Measurements from ENCODE around the gene SENP8. TPM values are rescaled to one million over a fixed set of nuclear protein-coding genes. Genes with fewer than 3 reads are reported as not detected.

The SENP8 gene
- total RNA-seq, 3 donors from 2014 or later (not counting 1 experiment from before 2014, with no cell fraction given) = 0.27 to 0.45 (median 0.28) TPM

DNA sequence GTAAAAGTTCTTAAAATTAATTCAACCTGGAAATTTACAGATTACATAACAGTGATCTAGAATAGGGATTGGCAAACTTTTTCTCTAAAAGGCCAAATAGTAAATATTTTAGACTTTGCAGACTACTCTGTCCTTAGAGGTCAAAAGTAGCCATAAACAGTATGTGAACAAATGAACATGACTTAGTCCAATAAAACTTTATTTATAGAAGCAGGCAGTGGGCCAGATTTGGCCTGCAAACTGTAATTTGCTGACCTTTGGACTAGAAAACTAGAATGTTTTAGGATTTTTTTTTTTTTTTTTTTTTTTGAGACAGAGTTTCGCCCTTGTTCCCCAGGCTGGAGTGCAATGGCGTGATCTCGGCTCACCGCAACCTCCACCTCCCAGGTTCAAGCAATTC, 12.1 kb downstream of the SENP8 start:
- peaks cover 4 to 7% of the 10 kb centered on the region in 2 donors for H3K27me3 Mint-ChIP-seq (ENCODE audit: low read depth in 2 of 2)

DNA sequence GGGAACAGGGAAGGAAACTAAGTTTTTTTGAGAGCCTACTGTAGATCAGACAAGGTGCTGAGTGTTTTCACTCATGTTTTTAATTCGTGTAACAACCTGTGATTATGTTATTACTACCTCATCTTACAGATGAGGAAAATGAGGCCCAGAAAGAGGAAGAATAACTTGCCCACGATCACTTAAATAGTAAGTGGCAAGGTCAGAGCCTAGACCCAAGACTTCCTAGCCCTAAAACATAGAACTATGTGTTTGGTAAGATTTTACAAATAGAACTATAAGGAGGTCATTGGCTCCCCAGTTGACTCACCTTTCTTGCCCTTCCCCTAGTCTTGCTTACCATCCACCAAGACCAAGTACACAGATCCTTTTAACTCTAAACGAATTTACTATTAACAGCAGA, 13.7 kb downstream of the SENP8 start:
- Mint-ChIP-seq H3K27me3 (ENCODE audit: low read depth in 2 of 2) (peaks cover 4 to 7% of the 10 kb centered on the region in 2 donors), H3K4me3 (no peak overlapping the region), H3K27ac (no peak overlapping the region), H3K36me3 (no peaks in the 10 kb centered on the region), H3K4me1 (no peaks in the 10 kb centered on the region), H3K9me3 (no peaks in the 10 kb centered on the region)
- Histone ChIP-seq H3K4me1 (ENCODE audit: control insufficient read depth, insufficient read depth, low read length) (no peaks in the 10 kb centered on the region), H3K9me3 (ENCODE audit: control insufficient read depth, insufficient read depth, low read length) (no peaks in the 10 kb centered on the region), H3K27ac (ENCODE audit: low read length) (no peak overlapping the region), H3K4me3 (ENCODE audit: low read length) (no peak overlapping the region), H3K27me3 (ENCODE audit: control insufficient read depth, insufficient read depth, low read length) (no peaks in the 10 kb centered on the region), H3K36me3 (ENCODE audit: control insufficient read depth, insufficient read depth, low read length) (no peaks in the 10 kb centered on the region)
- DNase-seq = no peak
- TF ChIP-seq, protein P1, sequence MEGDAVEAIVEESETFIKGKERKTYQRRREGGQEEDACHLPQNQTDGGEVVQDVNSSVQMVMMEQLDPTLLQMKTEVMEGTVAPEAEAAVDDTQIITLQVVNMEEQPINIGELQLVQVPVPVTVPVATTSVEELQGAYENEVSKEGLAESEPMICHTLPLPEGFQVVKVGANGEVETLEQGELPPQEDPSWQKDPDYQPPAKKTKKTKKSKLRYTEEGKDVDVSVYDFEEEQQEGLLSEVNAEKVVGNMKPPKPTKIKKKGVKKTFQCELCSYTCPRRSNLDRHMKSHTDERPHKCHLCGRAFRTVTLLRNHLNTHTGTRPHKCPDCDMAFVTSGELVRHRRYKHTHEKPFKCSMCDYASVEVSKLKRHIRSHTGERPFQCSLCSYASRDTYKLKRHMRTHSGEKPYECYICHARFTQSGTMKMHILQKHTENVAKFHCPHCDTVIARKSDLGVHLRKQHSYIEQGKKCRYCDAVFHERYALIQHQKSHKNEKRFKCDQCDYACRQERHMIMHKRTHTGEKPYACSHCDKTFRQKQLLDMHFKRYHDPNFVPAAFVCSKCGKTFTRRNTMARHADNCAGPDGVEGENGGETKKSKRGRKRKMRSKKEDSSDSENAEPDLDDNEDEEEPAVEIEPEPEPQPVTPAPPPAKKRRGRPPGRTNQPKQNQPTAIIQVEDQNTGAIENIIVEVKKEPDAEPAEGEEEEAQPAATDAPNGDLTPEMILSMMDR (IDR thresholded peaks at IDR 0.05) = no peak
- intact Hi-C loops (cut with micrococcal nuclease) = no loop called here
- no peak for ATAC-seq
- WGBS (ENCODE audit: insufficient coverage) = 75% methylated on average over 1 of the region's 3 CpGs

More for the DNA sequence above, 12.1 kb downstream of the SENP8 start:
- Histone ChIP-seq H3K9me3 (ENCODE audit: control insufficient read depth, insufficient read depth, low read length) (no peaks in the 10 kb centered on the region), H3K4me3 (ENCODE audit: low read length) (no peak overlapping the region), H3K4me1 (ENCODE audit: control insufficient read depth, insufficient read depth, low read length) (no peaks in the 10 kb centered on the region), H3K36me3 (ENCODE audit: control insufficient read depth, insufficient read depth, low read length) (no peaks in the 10 kb centered on the region), H3K27ac (ENCODE audit: low read length) (no peak overlapping the region), H3K27me3 (ENCODE audit: control insufficient read depth, insufficient read depth, low read length) (no peaks in the 10 kb centered on the region)
- DNase-seq = no peak
- intact Hi-C loops (cut with micrococcal nuclease) = no loop called here
- TF ChIP-seq, protein P1 (IDR thresholded peaks at IDR 0.05) = no peak
- no peak for ATAC-seq
- H3K27ac Mint-ChIP-seq = no peak overlapping the region
- H3K9me3 Mint-ChIP-seq = no peaks in the 10 kb centered on the region
- no peaks in the 10 kb centered on the region for H3K36me3 Mint-ChIP-seq
- 100% methylated on average over 1 of the region's 4 CpGs for WGBS (ENCODE audit: insufficient coverage)
- H3K4me3 Mint-ChIP-seq = no peak overlapping the region
- H3K4me1 Mint-ChIP-seq = no peaks in the 10 kb centered on the region

DNA sequence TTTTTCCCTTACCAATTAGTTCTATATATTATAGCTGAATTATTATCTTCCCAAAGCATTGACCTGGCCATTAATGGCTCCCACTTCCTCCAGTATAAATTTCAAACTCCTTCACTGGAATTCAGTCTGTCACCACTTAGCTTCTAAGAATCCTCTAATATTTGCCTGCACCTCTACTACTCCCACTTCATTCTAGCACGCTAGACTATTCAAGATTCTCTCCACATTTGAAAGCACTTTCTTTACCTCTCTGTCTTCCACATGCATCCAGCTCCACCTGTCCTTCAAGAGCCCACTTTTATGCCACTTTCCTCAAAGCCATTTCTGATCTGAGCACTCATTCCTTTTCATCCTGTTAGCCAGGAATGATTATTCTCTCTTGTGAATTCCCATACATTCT, 15.0 kb downstream of the SENP8 start:
- ATAC-seq (no peak), DNase-seq (no peak)
- TF ChIP-seq, protein P1 (IDR thresholded peaks at IDR 0.05) = no peak
- intact Hi-C loops (cut with micrococcal nuclease) = no loop called here
- Mint-ChIP-seq H3K4me3 (no peak overlapping the region), H3K9me3 (no peaks in the 10 kb centered on the region), H3K36me3 (no peaks in the 10 kb centered on the region), H3K4me1 (no peaks in the 10 kb centered on the region), H3K27me3 (ENCODE audit: low read depth in 2 of 2) (peaks cover 4 to 7% of the 10 kb centered on the region in 2 donors), H3K27ac (no peak overlapping the region)
- no peaks in the 10 kb centered on the region for H3K4me1 ChIP-seq (ENCODE audit: control insufficient read depth, insufficient read depth, low read length)
- H3K27ac ChIP-seq (ENCODE audit: low read length) = no peak overlapping the region
- 87% methylated on average over 1 of the region's 1 CpG for WGBS (ENCODE audit: insufficient coverage)
- H3K9me3 ChIP-seq (ENCODE audit: control insufficient read depth, insufficient read depth, low read length) = no peaks in the 10 kb centered on the region
- no peak overlapping the region for H3K4me3 ChIP-seq (ENCODE audit: low read length)
- no peaks in the 10 kb centered on the region for H3K27me3 ChIP-seq (ENCODE audit: control insufficient read depth, insufficient read depth, low read length)
- no peaks in the 10 kb centered on the region for H3K36me3 ChIP-seq (ENCODE audit: control insufficient read depth, insufficient read depth, low read length)

DNA sequence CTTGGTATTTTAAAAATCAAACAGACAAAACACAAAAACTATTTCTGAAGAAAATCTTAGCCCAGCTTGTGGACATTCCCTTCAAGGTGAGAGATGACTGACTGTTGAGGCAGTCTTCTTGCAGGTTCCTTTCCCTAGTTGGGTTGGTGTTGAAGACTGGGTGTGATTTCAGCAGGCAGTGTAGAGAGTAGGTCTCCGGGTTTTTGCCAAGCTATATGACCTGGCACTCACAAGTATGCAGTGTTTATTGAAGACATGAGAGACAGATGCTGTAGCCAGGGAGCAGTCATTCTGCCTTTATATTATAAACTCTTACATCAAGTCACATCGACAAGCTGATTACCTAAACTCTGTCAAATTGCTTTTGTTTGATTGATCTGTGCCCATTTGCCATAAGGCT, 17.5 kb downstream of the SENP8 start:
- Mint-ChIP-seq H3K27me3 (ENCODE audit: low read depth in 2 of 2) (peaks cover 4 to 7% of the 10 kb centered on the region in 2 donors), H3K27ac (no peak overlapping the region), H3K4me3 (no peak overlapping the region), H3K9me3 (no peaks in the 10 kb centered on the region), H3K36me3 (no peaks in the 10 kb centered on the region), H3K4me1 (no peaks in the 10 kb centered on the region)
- no peak for ATAC-seq
- no peak overlapping the region for H3K4me3 ChIP-seq (ENCODE audit: low read length)
- H3K27ac ChIP-seq (ENCODE audit: low read length) = no peak overlapping the region
- TF ChIP-seq, protein P1 (IDR thresholded peaks at IDR 0.05) = no peak
- H3K4me1 ChIP-seq (ENCODE audit: control insufficient read depth, insufficient read depth, low read length) = no peaks in the 10 kb centered on the region
- whole genome bisulfite sequencing (ENCODE audit: insufficient coverage) = 100% methylated on average over 1 of the region's 2 CpGs
- H3K36me3 ChIP-seq (ENCODE audit: control insufficient read depth, insufficient read depth, low read length) = no peaks in the 10 kb centered on the region
- intact Hi-C loops (cut with micrococcal nuclease) = no loop called here
- H3K9me3 ChIP-seq (ENCODE audit: control insufficient read depth, insufficient read depth, low read length) = no peaks in the 10 kb centered on the region
- DNase-seq = no peak
- no peaks in the 10 kb centered on the region for H3K27me3 ChIP-seq (ENCODE audit: control insufficient read depth, insufficient read depth, low read length)

All from natural killer cell (primary cell).